ENCODE data around the gene GRID2.

The GRID2 gene

GRCh38 chr4:93446038-93446437, 1142.3 kb downstream of the GRID2 start:
- no peak for DNase-seq

- DNase-seq, result no peak
Observed at GRCh38 chr4:93448691-93449293, 1145.0 kb downstream of the GRID2 start.

GRCh38 chr4:93451954-93452353, 1148.2 kb downstream of the GRID2 start:
- no peak for DNase-seq

DNA sequence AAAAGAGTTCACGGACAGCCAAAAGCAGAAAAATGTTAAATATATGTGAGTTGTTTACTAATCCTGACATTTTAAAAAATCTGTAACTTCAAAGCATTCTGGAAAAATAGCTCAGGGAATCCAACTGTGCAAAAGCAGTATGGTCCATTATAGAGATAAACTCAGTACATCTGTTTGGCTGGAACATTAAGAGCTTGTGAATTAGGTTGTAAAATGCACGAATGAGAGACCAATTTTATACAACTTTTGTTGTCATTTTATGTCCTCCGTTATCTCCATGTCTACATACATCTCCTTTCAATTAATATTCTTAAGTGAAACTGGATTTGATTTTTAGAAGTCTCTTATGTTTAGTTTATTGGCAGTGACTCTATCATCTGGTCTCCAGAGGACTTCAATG, 1157.8 kb downstream of the GRID2 start:
- no peak for DNase-seq

DNA sequence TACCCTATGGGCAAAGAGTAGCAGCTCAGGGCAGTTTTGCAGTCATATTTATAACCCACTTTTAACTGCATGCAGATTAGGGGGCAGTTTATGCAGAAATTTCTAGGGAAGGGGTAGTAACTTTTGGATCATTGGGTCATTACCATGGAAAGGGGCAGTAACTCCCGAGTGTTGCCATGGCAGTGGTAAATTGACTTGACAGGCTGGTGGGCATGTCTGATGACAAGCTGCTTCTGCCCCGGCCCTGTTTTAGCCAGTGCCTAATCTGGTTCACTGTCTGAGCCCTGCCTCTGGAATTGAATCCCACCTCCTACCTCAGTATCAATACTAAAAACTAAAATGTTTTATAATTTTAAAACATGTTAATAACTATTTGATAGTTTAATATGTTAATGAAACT, 1162.7 kb downstream of the GRID2 start:
- DNase-seq, result no peak

- DNase-seq, result no peak
Observed at GRCh38 chr4:93467484-93468155, 1163.9 kb downstream of the GRID2 start.

GRCh38 chr4:93469560-93469959, 1165.8 kb downstream of the GRID2 start:
- DNase-seq, result no peak

- no peak for DNase-seq
Observed at GRCh38 chr4:93475730-93476129, 1172.0 kb downstream of the GRID2 start.

DNA sequence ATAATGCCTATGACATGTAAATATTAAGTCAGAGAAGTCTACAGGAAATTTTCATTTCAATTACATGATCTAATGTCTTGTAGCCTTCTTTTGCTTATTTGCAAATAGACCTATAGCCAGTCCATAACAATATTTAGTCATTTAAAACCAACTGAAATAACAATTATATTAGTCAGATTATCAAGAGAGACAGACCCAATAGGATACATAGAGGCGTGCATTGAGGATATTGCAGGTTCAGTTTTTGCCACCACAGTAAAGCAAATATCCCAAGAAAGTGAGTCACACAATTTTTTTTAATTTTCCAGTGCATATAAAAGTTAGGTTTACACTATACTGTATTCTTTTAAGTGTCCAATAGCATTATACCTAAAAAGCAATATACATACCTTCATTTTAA, 1175.0 kb downstream of the GRID2 start:
- no peak for DNase-seq

- no peak for DNase-seq
Observed at GRCh38 chr4:93480452-93480851, 1176.7 kb downstream of the GRID2 start.

GRCh38 chr4:93495346-93495745, 1191.6 kb downstream of the GRID2 start:
- DNase-seq, result no peak

GRCh38 chr4:93501244-93501643, 1197.5 kb downstream of the GRID2 start:
- no peak for DNase-seq

GRCh38 chr4:93501946-93502345, 1198.2 kb downstream of the GRID2 start:
- DNase-seq, result no peak

DNA sequence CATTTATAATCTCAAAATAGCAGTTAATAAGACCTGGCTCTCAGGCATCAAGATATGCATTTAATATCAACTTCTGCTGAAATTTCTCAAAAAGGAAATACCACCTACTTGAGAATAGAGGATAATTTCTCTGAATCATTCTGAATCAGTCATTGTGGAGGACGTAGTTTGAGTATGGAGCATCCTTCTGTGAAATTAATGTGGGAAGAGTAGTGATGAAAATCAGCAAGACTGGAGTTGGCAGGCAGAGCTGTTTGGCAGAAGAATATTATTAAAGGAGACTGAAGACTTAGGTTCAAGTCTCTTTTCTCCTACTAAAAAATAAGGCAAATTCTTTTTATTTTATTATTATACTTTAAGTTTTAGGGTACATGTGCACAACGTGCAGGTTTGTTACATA, 1199.2 kb downstream of the GRID2 start:
- no peak for DNase-seq

DNA sequence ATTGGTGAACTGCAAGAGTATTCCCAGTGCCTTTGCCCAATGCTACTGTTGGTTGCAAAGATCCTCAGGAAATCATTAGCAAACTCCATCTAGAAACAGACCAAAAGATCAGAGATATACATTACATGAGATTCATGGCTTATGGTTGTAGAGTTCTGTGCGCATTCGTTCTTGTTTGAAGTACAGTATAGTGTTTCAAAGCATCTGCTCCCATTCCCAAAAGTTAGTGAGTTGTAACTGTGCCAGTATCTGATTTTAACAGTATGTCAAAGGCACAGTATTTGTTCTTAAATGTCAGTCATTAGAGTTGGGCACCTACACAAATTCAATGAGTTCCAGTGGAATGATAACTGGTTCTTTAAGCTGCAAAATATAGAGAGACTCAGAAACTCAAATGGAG, 1210.1 kb downstream of the GRID2 start:
- peak; percentile 41 for DNase-seq

DNA sequence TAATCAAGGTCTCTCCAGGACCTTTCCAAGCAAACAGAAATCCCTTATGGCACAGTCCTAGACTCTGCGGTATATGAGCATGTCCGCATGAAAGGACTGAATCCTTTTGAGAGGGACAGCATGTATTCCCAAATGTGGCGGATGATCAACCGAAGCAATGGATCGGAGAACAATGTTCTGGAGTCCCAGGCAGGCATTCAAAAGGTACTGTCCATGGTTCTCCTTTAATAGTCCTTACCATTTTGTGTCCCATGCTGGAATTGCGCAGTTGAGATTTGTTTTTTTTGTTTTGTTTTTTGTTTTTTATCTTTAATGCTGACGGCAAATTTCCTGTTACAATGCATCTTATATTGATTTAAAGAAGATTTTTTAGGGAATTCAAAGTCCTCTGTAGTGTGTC, 1211.4 kb downstream of the GRID2 start:
- no peak for DNase-seq

GRCh38 chr4:93529692-93530372, 1226.1 kb downstream of the GRID2 start:
- DNase-seq, result no peak

GRCh38 chr4:93532234-93532633, 1228.5 kb downstream of the GRID2 start:
- DNase-seq, result no peak

- DNase-seq, result no peak
Observed at GRCh38 chr4:93540562-93540961, 1236.8 kb downstream of the GRID2 start.

DNA sequence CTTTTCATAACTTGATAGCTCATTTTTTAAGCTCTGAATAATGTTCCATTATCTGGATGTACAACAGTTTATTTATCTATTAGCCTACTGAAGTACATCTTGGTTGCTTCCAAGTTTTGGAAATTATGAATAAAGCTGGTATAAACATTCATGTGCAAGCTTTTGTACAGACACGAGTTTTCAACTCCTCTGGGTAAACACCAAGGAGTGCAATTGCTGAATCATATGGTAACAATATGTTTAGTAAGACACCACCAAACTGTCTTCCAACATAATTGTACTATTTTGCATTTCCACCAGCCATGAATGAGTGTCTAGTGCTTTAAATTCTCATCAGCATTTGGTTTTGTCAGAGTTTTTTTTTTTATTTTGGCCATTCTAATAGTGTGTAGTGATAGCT, 1258.1 kb downstream of the GRID2 start:
- DNase-seq, result no peak

DNA sequence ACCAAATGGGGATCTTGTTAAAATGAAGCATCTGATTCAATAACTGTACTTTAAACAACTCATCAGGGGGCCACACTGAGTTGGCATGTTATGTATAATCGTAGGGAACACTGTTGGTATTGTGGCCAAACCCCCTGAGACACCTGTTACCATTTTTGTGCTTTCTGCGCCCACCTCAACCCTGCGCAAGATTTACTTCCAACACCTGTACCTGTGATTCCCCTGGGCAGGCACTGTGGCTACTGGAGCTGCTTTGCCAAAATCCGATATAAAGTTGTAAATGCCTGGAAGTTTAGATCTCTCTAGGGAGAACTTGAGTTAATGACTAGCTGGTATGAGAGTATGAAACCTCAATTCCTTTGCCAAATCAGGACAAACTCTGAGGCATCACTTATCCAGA, 1265.0 kb downstream of the GRID2 start:
- no peak for DNase-seq

GRCh38 chr4:93573285-93573684, 1269.5 kb downstream of the GRID2 start:
- DNase-seq, result no peak

GRCh38 chr4:93578942-93579341, 1275.2 kb downstream of the GRID2 start:
- DNase-seq, result no peak

- no peak for DNase-seq
Observed at GRCh38 chr4:93605163-93605562, 1301.4 kb downstream of the GRID2 start.

DNA sequence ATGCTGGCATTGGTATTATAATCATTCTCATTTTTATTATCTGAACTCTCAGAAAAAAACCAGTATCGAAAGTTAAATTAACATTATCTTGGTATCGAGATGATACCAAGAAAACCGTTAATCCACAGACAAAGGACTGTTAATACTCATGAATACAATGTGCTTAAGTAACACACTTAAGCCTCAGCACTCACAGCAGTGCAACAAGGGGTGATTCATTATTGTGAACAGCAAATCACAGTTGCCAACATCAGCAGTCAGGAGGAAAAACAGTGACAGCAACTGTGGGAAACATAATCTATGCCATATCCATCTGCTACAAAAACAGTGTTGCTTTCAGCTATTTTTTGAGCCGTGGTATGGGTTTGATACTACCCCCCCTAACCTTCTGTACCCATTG, 1313.8 kb downstream of the GRID2 start:
- no peak for DNase-seq
